ENCODE data around the gene GPR183. TPM values are rescaled to one million over a fixed set of nuclear protein-coding genes. Genes with fewer than 3 reads are reported as not detected.

GPR183 gene
- total RNA-seq, 4 donors from 2014 or later: 17.2 to 73.5 (median 42.7) TPM

DNA sequence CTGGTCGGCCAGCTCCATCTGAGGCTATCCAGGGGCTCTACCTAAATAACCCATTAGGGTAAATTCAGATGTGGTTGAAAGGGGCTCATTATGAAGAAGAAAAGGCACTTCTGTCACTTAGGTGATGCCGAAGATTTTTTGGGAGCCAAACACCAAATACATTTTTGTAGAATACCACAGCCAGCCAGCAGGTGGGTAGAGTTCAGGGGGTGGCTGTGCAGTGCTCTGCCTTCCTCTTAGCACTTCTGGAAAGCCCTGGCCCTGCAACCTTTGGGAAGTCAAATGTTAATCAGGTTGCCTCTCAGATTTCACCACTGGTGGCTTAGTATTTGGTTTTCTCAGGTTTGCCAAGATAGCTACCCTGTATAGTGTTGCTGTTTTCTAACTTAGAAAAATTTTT is 30.5 kb downstream of the GPR183 start:
- TF ChIP-seq, protein P1, sequence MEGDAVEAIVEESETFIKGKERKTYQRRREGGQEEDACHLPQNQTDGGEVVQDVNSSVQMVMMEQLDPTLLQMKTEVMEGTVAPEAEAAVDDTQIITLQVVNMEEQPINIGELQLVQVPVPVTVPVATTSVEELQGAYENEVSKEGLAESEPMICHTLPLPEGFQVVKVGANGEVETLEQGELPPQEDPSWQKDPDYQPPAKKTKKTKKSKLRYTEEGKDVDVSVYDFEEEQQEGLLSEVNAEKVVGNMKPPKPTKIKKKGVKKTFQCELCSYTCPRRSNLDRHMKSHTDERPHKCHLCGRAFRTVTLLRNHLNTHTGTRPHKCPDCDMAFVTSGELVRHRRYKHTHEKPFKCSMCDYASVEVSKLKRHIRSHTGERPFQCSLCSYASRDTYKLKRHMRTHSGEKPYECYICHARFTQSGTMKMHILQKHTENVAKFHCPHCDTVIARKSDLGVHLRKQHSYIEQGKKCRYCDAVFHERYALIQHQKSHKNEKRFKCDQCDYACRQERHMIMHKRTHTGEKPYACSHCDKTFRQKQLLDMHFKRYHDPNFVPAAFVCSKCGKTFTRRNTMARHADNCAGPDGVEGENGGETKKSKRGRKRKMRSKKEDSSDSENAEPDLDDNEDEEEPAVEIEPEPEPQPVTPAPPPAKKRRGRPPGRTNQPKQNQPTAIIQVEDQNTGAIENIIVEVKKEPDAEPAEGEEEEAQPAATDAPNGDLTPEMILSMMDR (IDR thresholded peaks at IDR 0.05): no peak
- ATAC-seq (ENCODE audit: low FRiP score): no peak
- DNase-seq (ENCODE audit: low spot score): no peak

GRCh38 chr13:99275093-99275469 is 32.1 kb downstream of the GPR183 start:
- ATAC-seq (ENCODE audit: low FRiP score): no peak
- no peak for DNase-seq (ENCODE audit: low spot score)
- TF ChIP-seq, protein P1 (IDR thresholded peaks at IDR 0.05): no peak

DNA sequence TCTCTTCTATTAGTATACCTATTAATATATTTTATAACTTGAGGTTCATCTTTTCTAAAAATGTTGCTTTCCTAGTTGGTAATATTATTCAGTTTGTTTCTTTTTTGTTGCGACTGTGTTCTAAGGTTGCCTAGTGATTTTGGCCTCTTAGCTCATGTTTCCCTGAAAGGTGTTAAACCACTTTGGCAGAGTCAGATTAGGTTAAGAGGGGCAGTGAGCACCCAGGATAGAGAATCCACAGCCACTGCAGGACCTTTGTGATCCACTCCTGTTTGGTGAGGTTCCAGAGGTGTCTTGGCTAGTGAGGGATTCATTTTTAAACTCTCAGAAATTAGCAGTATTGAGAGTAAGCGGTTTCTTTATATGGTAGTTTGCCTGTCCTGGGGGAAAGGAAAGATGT is 34.1 kb downstream of the GPR183 start:
- ATAC-seq (ENCODE audit: low FRiP score): no peak
- no peak for DNase-seq (ENCODE audit: low spot score)
- TF ChIP-seq, protein P1 (IDR thresholded peaks at IDR 0.05): no peak

DNA sequence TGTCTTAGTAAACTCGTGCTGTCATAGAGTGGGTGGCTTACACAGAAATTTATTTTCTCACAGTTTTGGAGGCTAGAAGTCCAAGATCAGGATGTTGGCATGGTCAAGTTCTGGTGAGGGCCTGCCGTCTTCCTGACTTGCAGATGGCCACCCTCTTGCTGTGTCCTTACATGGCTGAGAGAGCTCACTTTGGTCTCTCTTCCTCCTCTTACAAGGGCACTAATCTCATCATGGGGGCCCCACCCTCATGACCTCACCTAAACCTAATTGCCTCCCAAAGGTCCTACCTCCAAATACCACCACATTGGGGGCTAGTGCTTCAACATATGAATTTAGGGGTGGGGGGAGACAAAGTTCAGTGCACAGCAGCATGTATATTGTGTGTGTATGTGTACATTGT is 34.7 kb downstream of the GPR183 start:
- DNase-seq (ENCODE audit: low spot score): no peak
- ATAC-seq (ENCODE audit: low FRiP score): no peak
- TF ChIP-seq, protein P1 (IDR thresholded peaks at IDR 0.05): no peak

DNA sequence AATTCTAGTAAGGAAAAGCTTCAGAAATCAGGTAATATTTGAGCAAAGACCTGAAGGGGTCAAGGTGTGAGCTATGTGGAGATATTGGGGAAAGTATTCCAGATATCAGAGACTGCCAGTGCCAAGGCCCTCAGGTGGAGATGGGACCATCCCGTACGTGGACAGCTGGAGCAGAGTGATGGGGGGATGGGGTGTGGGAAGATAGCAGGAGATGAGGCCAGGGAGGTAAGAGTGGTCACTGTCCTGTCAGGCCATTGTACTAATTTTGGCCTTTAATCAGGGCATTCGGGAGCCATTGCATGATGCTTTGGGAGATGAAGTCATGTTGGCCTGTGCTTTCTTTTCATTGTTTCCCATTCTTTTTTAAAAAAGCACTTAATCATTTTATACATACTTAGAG is 36.0 kb downstream of the GPR183 start:
- TF ChIP-seq, protein P1 (IDR thresholded peaks at IDR 0.05): no peak
- DNase-seq (ENCODE audit: low spot score) (no peak), ATAC-seq (ENCODE audit: low FRiP score) (no peak)

DNA sequence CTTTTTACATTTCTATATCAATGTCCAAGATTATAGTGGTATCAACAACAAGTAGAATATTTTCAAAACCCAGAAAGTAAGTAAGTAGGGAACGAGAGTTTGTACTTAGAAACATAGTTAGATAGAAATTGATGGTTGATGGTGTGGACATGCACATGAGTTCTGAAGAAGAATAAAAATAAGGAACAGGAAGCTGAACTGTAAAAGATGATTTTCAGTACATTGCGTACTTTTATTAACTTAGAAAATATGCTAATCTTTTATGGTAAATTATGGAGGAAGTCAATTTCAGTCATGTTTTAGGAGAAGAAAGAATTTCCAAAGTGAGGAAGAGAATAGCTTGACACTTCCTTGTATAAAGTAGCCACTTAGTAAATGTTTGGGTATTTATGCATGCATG is 36.7 kb downstream of the GPR183 start:
- DNase-seq (ENCODE audit: low spot score) (no peak), ATAC-seq (ENCODE audit: low FRiP score) (no peak)
- TF ChIP-seq, protein P1 (IDR thresholded peaks at IDR 0.05): no peak

- no peak for DNase-seq (ENCODE audit: low spot score)
- peak; percentile 68 for ATAC-seq (ENCODE audit: low FRiP score)
Measured at GRCh38 chr13:99269627-99270241, 37.5 kb downstream of the GPR183 start.

More at GRCh38 chr13:99269627-99270241, 37.5 kb downstream of the GPR183 start:
- TF ChIP-seq, protein P1 (IDR thresholded peaks at IDR 0.05): peak in 1 of 3 donors; percentile 20
